Measurements from ENCODE around the gene RAB3IL1.

RAB3IL1 gene

DNA sequence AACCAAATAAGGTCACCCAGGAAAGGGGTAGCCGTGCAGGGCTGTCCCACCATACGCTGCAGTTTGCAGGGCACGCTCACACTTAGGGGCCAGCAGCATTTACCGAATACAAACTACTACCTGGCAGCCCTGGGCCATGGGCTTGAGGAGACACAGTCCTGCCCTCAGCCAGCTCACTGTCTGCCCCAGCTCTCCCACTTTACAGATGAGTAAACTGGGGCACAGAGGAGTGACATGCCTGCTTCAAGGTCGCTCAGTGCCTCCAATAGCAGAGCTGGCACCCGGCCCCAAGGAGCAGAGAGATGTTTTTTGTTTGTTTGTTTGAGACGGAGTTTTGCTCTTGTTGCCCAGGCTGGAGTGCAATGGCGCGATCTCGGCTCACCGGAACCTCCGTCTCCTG lies 28.8 kb downstream of the RAB3IL1 start:
- no peak for DNase-seq (ENCODE audit: low spot score)
- TF ChIP-seq, protein P1, sequence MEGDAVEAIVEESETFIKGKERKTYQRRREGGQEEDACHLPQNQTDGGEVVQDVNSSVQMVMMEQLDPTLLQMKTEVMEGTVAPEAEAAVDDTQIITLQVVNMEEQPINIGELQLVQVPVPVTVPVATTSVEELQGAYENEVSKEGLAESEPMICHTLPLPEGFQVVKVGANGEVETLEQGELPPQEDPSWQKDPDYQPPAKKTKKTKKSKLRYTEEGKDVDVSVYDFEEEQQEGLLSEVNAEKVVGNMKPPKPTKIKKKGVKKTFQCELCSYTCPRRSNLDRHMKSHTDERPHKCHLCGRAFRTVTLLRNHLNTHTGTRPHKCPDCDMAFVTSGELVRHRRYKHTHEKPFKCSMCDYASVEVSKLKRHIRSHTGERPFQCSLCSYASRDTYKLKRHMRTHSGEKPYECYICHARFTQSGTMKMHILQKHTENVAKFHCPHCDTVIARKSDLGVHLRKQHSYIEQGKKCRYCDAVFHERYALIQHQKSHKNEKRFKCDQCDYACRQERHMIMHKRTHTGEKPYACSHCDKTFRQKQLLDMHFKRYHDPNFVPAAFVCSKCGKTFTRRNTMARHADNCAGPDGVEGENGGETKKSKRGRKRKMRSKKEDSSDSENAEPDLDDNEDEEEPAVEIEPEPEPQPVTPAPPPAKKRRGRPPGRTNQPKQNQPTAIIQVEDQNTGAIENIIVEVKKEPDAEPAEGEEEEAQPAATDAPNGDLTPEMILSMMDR (IDR thresholded peaks at IDR 0.05; ENCODE audit: borderline replicate concordance, control extremely low read depth, extremely low read depth, insufficient read depth, missing control alignments), result no peak
- in situ Hi-C loops (cut with MboI; ENCODE audit: low sequenced_read_pairs, unreplicated experiment), result no loop called here

DNA sequence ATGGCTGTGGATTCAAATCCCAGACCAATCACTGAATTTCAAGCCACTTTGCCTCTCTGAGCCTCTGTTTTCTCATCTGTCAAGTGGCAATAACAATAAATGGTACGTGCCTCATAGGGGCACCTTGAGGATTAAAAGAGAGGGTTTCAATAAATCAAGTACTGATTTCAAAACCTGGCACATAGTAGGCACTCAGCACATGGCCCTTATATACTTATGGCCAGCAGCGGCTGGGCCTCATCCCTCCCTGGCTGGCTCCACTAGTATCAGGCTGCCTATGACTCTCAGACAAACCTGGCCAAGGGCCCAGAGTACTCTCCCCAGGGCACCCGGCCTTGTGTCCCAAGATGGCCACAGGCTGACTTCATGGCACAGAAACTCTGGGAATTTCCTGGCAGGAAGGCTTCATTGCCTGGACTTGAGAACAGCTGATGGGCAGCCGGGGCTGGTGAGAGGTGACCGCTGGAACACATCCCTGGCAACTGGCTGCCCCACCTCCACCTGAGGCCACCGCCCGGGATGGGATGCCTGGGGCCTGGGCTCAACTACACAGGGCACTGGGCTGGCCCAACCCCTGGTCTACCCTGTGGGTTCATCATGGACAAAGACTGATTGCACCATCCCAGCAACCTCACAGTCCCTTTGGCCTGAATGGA lies 29.4 kb downstream of the RAB3IL1 start:
- TF ChIP-seq, protein P1 (IDR thresholded peaks at IDR 0.05; ENCODE audit: borderline replicate concordance, control extremely low read depth, extremely low read depth, insufficient read depth, missing control alignments), result no peak
- in situ Hi-C loops (cut with MboI; ENCODE audit: low sequenced_read_pairs, unreplicated experiment), result no loop called here
- no peak for DNase-seq (ENCODE audit: low spot score)

DNA sequence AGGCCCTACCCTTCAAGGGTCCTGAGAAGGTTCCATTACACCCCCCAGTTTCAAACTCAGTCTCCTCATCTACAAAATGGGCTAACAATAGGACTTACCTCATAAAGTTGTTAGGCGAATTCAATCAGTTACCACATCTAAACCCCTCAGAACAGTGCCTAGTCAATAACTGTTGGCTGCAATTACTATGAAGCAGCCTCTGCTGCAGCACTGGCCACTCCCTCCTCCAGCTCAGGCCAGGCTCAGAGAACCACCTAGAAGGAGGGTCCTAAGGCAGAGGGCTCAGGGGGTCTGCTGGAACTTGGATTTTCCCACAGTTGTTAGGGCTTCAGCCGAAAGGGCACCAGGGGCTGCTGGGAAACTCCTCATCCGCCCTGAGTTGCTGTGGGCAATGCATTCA lies 30.7 kb downstream of the RAB3IL1 start:
- in situ Hi-C loops (cut with MboI; ENCODE audit: low sequenced_read_pairs, unreplicated experiment), result no loop called here
- DNase-seq (ENCODE audit: low spot score), result no peak
- TF ChIP-seq, protein P1 (IDR thresholded peaks at IDR 0.05; ENCODE audit: borderline replicate concordance, control extremely low read depth, extremely low read depth, insufficient read depth, missing control alignments), result no peak

DNA sequence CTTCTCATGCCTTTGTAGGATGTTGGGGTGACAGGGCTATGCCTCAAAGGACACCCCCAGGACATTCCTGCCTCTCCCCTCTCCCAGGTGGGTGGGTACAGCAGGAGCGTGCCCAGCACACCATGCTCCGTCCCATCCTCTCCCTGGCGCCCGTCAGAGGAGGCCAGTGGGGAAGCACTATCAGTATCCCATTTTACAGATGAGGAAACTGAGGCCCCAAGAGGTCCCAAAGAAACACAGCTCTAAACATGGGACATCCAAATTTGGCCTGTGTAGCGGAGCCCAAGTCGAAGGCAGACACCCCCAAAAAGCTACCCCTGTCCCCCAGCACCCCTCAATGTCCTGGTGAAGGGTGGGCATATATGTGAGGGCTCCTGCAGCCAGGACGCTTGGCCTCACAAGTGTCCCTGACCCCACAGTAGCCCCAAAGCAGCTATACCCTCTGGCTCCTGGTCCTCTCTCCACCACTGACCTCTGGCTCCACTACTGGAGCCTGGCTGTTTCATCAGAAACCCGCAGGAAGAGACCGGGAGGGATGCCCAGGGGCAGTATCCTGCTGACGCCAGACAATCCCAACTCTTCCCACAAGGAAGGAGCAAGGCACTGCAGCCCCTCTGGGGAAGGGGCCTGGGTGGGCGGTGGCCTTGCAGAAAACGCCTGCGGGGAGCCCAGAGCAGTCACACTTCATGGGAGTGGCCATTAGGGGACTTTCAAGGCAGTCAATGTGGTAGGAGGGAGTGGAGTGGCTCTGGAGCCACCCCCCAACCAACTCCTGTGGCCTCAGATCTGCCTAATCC lies 31.4 kb downstream of the RAB3IL1 start:
- TF ChIP-seq, protein P1 (IDR thresholded peaks at IDR 0.05; ENCODE audit: borderline replicate concordance, control extremely low read depth, extremely low read depth, insufficient read depth, missing control alignments), result no peak
- in situ Hi-C loops (cut with MboI; ENCODE audit: low sequenced_read_pairs, unreplicated experiment), result no loop called here
- DNase-seq (ENCODE audit: low spot score), result no peak

DNA sequence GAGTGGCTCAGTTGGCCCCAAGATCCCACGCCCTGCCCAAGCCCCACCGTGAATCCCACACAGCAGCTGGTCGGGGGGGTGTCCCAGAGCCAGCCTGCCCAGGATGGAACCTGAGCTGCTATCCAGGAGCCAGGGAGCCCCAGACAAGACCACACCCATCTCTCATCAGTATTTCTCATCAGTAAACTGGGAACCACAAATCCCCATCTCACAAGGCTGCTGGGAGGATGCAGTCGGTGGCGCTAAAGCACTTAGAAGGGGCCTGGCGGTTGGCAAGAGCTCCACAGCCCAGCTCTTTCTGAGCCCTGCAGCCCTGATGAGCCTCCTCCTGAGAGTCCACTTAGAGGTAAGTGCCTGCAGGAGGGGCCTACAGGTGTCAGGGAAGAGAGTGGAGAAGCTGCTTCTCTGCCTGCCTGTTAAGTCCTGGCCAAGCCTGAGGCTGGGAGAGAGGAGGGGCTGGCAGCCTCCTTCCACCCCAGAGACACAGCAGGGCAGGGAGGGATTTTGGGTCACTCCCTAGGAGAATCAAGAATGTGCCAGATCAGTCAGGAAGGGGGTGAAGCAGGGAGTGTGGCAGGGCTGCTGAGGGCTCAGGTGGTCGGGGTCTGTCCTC lies 32.1 kb downstream of the RAB3IL1 start:
- in situ Hi-C loops (cut with MboI; ENCODE audit: low sequenced_read_pairs, unreplicated experiment), result no loop called here
- TF ChIP-seq, protein P1 (IDR thresholded peaks at IDR 0.05; ENCODE audit: borderline replicate concordance, control extremely low read depth, extremely low read depth, insufficient read depth, missing control alignments), result no peak
- DNase-seq (ENCODE audit: low spot score), result no peak

DNA sequence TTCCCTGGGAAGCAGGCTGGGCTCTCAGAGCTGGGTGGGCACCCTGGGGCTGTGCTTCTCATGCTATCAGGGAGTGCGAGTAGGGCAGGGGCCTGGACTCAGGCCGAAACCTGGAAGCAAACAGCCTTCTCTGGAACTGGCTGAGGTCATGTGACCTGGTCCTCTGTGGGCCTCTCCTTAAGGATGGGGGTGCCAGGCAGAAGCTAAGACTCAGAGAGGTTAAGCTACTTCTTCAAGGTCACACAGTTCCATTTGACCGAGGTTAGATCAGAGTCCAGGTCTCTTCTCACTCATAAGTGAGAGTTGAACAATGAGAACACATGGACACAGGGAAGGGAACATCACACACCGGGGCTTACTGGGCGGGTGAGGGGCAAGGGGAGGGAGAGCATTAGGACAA lies 33.4 kb downstream of the RAB3IL1 start:
- in situ Hi-C loops (cut with MboI; ENCODE audit: low sequenced_read_pairs, unreplicated experiment), result no loop called here
- no peak for DNase-seq (ENCODE audit: low spot score)
- TF ChIP-seq, protein P1 (IDR thresholded peaks at IDR 0.05; ENCODE audit: borderline replicate concordance, control extremely low read depth, extremely low read depth, insufficient read depth, missing control alignments), result no peak
